H54 (cell line): ENCODE data around the gene SMYD3.

ENCODE experiments used
- DNase-seq: peaks from one replicate; pipeline ENCODE4 v3.0.0; 2011; ENCODE audit warnings: low spot score, mixed read lengths; ENCODE audit not compliant: insufficient read length
- FAIRE-seq: peaks from 3 replicates; lab custom pipeline; 2011; peaks lifted over from hg19 to GRCh38; lab: Jason Lieb, UNC
- POLR2A ChIP-seq: IDR thresholded peaks from 2 replicates; pipeline ENCODE4 v1.6.1; 2011; ENCODE audit warnings: low read depth, mild to moderate bottlenecking, low read length

The SMYD3 gene

GRCh38 chr1:246067432-246068216 is 439.5 kb downstream of the SMYD3 start:
- no peak for TF ChIP-seq POLR2A
- DNase-seq (no peak), FAIRE-seq (no peak)

GRCh38 chr1:246066573-246066972 is 440.5 kb downstream of the SMYD3 start:
- TF ChIP-seq POLR2A: no peak
- FAIRE-seq (no peak), DNase-seq (no peak)

GRCh38 chr1:246065592-246065991 is 441.5 kb downstream of the SMYD3 start:
- DNase-seq (no peak), FAIRE-seq (no peak)

GRCh38 chr1:246064891-246065290 is 442.2 kb downstream of the SMYD3 start:
- DNase-seq (no peak), FAIRE-seq (no peak)
- TF ChIP-seq POLR2A: no peak

More at GRCh38 chr1:246065592-246065991, 441.5 kb downstream of the SMYD3 start:
- TF ChIP-seq POLR2A: no peak

- no peak for DNase-seq
- no peak for TF ChIP-seq POLR2A
- FAIRE-seq: no peak
Measured at GRCh38 chr1:246063013-246063616, 444.0 kb downstream of the SMYD3 start.

- DNase-seq (no peak), FAIRE-seq (no peak)
- no peak for TF ChIP-seq POLR2A
Measured at GRCh38 chr1:246058466-246058865, 448.6 kb downstream of the SMYD3 start.

GRCh38 chr1:246052603-246053002 is 454.5 kb downstream of the SMYD3 start:
- DNase-seq (no peak), FAIRE-seq (no peak)
- no peak for TF ChIP-seq POLR2A

- TF ChIP-seq POLR2A: no peak
- DNase-seq (no peak), FAIRE-seq (no peak)
Measured at GRCh38 chr1:246051909-246052518, 455.1 kb downstream of the SMYD3 start.

GRCh38 chr1:246048693-246049092 is 458.4 kb downstream of the SMYD3 start:
- no peak for TF ChIP-seq POLR2A
- no peak for DNase-seq
- no peak for FAIRE-seq

- TF ChIP-seq POLR2A: no peak
- no peak for FAIRE-seq
Measured at GRCh38 chr1:246043556-246043955, 463.5 kb downstream of the SMYD3 start.

GRCh38 chr1:246041360-246041759 is 465.7 kb downstream of the SMYD3 start:
- DNase-seq (no peak), FAIRE-seq (no peak)
- TF ChIP-seq POLR2A: no peak

More at GRCh38 chr1:246043556-246043955, 463.5 kb downstream of the SMYD3 start:
- no peak for DNase-seq

- no peak for DNase-seq
- no peak for TF ChIP-seq POLR2A
- no peak for FAIRE-seq
Measured at GRCh38 chr1:246040200-246040890, 466.7 kb downstream of the SMYD3 start.

- no peak for FAIRE-seq
- no peak for DNase-seq
- TF ChIP-seq POLR2A: no peak
Measured at GRCh38 chr1:246039584-246039983, 467.5 kb downstream of the SMYD3 start.

- DNase-seq (no peak), FAIRE-seq (no peak)
- TF ChIP-seq POLR2A: no peak
Measured at GRCh38 chr1:246037832-246038231, 469.2 kb downstream of the SMYD3 start.

GRCh38 chr1:246036175-246036574 is 470.9 kb downstream of the SMYD3 start:
- DNase-seq (no peak), FAIRE-seq (no peak)
- TF ChIP-seq POLR2A: no peak
